Eye (tissue), 1 donor: ENCODE data around the gene CAVIN1.
A peak's percentile ranks its signal among the peaks of the same experiment; 100 is the strongest.
"Not testable (repeated sequence)": the region's sequence is repeated elsewhere in the genome, so short reads cannot be mapped to it uniquely, and the experiment has no call there.

Experiments used
- DNase-seq: peaks from one replicate; pipeline ENCODE4 v3.0.0-alpha.2; 2015

CAVIN1 gene, protein sequence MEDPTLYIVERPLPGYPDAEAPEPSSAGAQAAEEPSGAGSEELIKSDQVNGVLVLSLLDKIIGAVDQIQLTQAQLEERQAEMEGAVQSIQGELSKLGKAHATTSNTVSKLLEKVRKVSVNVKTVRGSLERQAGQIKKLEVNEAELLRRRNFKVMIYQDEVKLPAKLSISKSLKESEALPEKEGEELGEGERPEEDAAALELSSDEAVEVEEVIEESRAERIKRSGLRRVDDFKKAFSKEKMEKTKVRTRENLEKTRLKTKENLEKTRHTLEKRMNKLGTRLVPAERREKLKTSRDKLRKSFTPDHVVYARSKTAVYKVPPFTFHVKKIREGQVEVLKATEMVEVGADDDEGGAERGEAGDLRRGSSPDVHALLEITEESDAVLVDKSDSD

DNA sequence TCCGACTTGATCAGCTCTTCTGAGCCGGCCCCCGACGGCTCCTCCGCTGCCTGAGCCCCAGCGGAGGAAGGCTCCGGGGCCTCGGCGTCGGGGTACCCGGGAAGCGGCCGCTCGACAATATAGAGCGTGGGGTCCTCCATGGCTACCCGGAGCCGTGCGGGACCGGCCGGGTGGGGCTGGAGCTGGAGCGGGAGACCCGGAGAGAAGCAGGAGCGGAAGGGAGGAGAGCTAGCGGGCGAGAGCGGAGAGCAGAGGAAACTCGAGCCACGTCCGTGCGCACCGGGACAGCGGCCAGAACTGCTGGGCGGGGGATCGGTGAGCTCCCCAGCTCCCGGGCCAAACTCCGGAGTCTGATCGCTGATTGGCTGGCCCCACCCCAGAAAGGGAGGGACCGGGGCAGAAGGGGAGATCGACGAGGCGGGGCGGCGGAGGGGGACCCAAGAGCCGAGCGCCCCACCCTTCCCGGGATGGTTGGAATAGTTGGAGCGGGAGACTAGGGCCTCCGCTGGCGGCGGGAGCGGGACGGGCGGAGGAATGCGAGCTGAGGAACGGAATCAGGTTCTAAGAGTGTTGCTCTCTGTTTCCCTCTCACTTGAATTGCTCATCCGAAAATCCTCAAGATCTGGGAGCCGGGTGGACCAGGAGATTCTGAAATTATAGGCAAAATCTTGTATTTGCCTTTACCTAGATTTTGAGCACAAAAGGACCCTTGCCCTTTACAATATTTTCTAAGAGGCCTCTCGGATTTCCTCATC is at the start of gene CAVIN1:
Gene CAVIN1, minus strand, starts transcription at position 299 of the 755 bp plus-strand sequence. Its CDS starts 159 bp downstream, at position 140.
- peak; percentile 95 for DNase-seq

GRCh38 chr17:42467889-42468288 is 44.8 kb upstream of the CAVIN1 start:
- no peak for DNase-seq

DNA sequence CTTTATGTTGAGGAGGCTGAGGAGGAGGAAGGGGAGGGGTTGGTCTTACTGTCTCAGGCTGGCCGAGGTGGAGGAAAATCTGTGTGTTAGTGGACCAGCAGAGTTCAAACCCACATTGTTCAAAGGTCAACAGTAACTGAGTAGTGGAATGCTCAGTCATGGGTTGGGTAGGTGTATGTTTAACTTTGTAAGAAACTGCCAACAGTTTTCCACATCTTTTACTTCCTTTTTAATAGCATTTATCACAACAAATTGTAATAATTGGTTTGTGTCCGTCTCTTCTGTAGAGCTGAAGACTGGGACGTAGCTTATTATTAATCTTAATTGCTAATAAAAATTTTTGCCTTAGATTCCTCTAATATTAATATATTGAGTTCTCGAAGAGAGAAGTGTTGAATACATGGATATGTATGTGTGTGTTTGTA is 40.9 kb upstream of the CAVIN1 start:
- DNase-seq, result no peak

DNA sequence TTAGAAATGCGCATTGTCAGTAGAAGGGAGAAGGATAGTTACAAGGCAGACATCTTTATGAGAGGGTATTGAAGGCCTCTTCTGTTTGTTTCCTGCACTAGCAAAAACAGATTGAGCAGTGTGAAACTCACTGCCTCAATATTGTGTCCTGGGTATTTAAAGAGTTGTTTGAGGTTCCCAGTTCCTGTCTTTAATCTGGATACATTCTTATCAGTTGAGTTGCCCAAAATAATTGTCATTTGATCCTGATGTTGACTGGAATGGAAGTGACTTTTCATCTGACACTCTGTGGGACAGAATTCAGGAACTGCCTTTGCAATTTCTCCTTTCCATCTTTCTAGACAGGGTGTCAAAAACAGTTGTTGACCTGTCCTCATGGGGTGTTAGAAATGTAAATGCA is 37.3 kb upstream of the CAVIN1 start:
- DNase-seq, result no peak

DNA sequence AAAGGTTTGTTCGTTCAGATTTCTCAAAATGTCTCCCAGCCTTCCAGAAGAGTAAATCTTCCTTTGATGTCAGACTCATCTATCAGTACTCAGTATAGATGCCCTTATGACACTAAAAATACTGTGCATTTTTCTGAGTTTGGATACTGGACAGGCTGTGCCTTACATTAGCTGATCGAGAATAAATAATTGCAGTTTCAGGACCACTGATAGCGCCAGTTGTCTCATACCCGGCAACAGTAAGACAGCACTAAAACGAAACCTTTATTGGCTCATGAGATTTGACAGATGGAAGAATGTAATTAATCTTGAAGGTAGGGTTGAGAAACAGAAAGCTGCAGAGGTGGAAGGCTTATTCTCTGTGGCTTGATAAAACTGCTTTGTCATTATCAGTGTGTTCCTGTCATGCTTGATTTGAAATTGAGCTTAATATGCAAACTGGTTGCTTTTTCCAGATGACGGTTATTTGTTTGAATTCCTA is 36.8 kb upstream of the CAVIN1 start:
- peak; percentile 78 for DNase-seq

GRCh38 chr17:42459256-42459800 is 36.3 kb upstream of the CAVIN1 start:
- DNase-seq, result peak; percentile 84

- peak; percentile 96 for DNase-seq
Observed at GRCh38 chr17:42458497-42459255, 35.6 kb upstream of the CAVIN1 start, which contains the start of gene ATP6V0A1. Gene ATP6V0A1 (plus strand): TSS chr17:42458878. CDS start chr17:42460895, 2,017 bp downstream.

GRCh38 chr17:42457107-42457792 is 34.2 kb upstream of the CAVIN1 start:
- DNase-seq, result no peak

- DNase-seq, result no peak
Observed at GRCh38 chr17:42456223-42457106, 33.4 kb upstream of the CAVIN1 start.

GRCh38 chr17:42454987-42455386 is 31.9 kb upstream of the CAVIN1 start:
- DNase-seq, result not testable (repeated sequence)

DNA sequence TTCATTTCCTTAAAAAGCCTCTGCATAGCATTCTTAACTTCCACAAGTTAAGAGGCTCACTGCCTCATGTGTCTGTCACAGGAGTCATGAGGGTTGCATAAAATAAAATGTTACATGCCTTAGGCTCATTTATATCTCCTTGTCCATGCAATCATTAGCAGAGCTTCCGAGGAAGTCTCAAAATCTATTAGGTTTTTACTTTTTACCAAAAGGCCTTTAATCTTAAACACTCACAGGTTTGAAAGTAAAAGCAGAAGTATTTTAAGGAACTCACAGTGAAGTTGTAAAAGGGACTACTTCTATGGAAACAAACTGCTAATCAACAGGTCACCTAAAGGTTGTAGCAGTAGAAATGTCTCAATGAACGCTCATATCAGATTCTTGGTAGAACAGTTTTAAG is 30.4 kb upstream of the CAVIN1 start:
- no peak for DNase-seq

- DNase-seq, result not testable (repeated sequence)
Observed at GRCh38 chr17:42451270-42451669, 28.2 kb upstream of the CAVIN1 start.

GRCh38 chr17:42449838-42450237 is 26.8 kb upstream of the CAVIN1 start:
- DNase-seq, result not testable (repeated sequence)

DNA sequence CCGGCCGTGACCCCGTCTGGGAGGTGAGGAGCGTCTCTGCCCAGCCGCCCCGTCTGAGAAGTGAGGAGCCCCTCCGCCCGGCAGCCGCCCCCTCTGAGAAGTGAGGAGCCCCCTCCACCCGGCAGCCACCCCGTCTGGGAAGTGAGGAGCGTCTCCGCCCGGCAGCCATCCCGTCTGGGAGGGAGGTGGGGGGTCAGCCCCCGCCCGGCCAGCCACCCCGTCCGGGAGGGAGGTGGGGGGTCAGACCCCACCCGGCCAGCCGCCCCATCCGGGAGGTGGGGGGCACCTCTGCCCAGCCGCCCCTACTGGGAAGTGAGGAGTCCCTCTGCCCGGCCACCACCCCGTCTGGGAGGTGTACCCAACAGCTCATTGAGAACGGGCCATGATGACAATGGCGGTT is 26.1 kb upstream of the CAVIN1 start:
- not testable (repeated sequence) for DNase-seq

DNA sequence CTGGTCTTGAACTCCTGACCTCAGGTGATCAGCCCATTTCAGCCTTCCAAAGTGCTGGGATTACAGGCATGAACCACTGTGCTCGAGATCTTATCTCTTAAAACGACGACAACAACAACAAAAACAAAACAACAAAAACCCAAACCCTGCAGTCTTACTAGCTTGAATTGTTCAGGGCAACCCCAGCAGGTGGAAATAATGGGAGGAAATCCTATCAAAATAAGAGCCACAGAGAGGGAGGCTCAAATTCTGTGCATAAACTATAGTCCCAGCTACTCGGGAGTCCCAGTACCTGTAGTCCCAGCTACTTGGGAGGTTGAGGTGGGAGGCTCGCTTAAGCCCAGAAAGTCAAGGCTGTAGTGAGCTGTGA is 19.1 kb upstream of the CAVIN1 start:
- no peak for DNase-seq

DNA sequence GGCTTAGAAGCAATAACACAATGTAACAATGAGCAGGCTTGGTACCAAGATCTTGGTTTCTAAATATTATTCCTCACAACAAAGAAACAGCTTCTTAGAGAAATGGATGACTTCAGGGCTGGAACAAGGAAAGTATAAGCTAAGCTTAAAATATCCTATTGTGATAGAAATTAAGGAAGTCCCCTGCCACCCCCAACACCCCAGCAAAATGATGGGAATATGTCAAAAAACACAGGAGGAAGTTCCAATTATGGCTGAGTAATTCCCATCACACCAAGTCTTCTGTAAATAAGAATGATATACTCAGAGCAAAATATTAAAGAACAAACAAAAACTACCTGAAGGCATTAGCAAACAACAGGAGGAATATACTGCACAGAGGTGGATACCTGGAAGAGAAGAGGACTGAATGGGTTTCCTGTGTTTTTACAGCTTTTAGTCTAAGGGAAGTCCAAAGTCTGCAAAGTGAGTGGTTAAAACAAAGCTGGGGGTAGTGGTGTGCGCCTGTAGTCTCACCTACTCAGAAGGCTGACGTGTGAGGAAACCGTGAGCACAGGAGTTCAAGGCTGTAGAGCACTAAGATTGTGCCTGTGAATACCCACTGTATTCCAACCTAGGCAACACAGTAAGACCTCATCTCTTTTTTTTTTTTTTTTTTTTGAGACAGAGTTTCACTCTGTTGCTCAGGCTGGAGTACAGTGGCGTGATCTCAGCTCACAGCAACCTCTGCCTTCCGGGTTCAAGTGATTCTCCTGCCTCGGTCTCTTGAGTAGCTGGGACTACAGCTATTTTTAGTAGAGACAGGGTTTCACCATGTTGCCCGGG is 18.5 kb upstream of the CAVIN1 start:
- DNase-seq, result no peak

DNA sequence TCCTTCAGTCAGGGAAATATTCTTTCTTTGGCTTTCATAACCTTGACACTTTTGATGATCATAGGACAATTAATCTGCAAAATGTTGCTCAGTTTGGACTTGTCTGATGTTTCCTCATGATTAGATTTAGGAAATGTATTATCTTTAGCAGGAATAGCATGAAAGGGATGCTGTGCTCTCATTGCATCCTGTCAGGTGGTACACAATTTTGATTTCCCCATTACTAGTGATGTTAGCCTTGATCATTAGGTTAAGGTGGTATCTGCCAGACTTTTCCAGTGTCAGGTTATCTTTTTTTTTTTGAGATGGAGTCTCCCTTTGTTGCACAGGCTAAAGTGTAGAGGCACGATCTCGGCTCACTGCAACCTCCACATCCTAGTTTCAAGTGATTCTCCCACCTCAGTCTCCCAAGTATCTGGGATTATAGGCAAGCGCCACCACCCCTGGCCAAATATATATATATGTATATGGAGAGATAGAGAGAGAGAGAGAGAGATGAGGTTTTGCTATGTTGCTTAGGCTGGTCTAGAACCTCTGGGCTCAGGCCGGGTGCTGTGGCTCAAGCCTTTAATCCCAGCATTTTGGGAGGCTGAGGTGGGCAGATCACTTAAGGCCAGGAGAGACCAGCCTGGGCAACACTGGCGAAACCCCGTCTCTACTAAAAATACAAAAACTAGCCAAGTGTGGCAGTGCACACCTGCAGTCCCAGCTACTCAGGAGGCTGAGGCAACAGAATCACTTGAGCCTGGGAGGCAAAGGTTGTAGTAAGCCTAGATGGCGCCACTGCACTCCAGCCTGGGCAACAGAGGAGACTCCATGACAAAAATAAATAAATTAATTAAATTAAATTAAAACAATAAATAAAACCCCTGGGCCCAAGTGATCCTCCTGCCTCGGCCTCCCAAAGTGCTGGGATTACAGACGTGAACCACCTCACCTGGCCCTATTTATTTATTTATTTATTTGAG is 15.8 kb upstream of the CAVIN1 start:
- DNase-seq, result no peak

GRCh38 chr17:42436391-42436790 is 13.3 kb upstream of the CAVIN1 start:
- DNase-seq, result no peak

GRCh38 chr17:42431758-42432161 is 8.7 kb upstream of the CAVIN1 start:
- no peak for DNase-seq
